Loucy (cell line): Measurements from ENCODE around the gene FBRSL1.
A peak's percentile ranks its signal among the peaks of the same experiment; 100 is the strongest.
"Not testable (repeated sequence)": the region's sequence is repeated elsewhere in the genome, so short reads cannot be mapped to it uniquely, and the experiment has no call there.

Experiments used
- H2AFZ ChIP-seq: fragments of 200-600 bp; sonication (generic); 2 replicates; pipeline ENCODE4 v1.6.0; 2016; ENCODE audit warnings: antibody characterized with exemption, mild to moderate bottlenecking, low read length, moderate library complexity
- H3F3A ChIP-seq: fragments of 200-600 bp; 2 replicates; pipeline ENCODE4 v1.6.0; 2016; ENCODE audit warnings: antibody characterized with exemption, low read depth, mild to moderate bottlenecking
- H3K27me3 ChIP-seq: fragments of 200-600 bp; sonication (generic); 2 replicates; pipeline ENCODE4 v1.6.1; 2014; ENCODE audit warnings: low read length, mild to moderate bottlenecking; ENCODE audit not compliant: insufficient read depth, poor library complexity, severe bottlenecking
- H3K36me3 ChIP-seq: fragments of 200-600 bp; sonication (generic); 2 replicates; pipeline ENCODE4 v1.6.1; 2016; ENCODE audit warnings: low read length; ENCODE audit not compliant: insufficient read depth
- H3K4me1 ChIP-seq: fragments of 200-600 bp; sonication (generic); 2 replicates; pipeline ENCODE4 v1.5.1; 2014; ENCODE audit warnings: low read length, mild to moderate bottlenecking; ENCODE audit not compliant: insufficient read depth, poor library complexity, severe bottlenecking
- H3K4me2 ChIP-seq: fragments of 200-600 bp; sonication (generic); 2 replicates; pipeline ENCODE4 v1.6.0; 2014; ENCODE audit warnings: antibody characterized with exemption, low read length, low read depth, mild to moderate bottlenecking; ENCODE audit not compliant: poor library complexity, severe bottlenecking
- H3K4me3 ChIP-seq: fragments of 200-600 bp; sonication (generic); 2 replicates; pipeline ENCODE4 v1.5.1; 2014; ENCODE audit warnings: low read length, mild to moderate bottlenecking, mixed read lengths; ENCODE audit not compliant: poor library complexity, severe bottlenecking
- H3K79me2 ChIP-seq: fragments of 200-600 bp; sonication (generic); 2 replicates; pipeline ENCODE4 v1.6.1; 2014; ENCODE audit warnings: low read length; ENCODE audit not compliant: insufficient read depth
- H3K9ac ChIP-seq: fragments of 200-600 bp; sonication (generic); 2 replicates; pipeline ENCODE4 v1.6.0; 2014; ENCODE audit warnings: mild to moderate bottlenecking, low read depth, low read length, moderate library complexity; ENCODE audit not compliant: poor library complexity, severe bottlenecking
- H3K9me2 ChIP-seq: fragments of 200-600 bp; sonication (generic); replicated peaks from 2 replicates; pipeline ENCODE4 v1.6.1; 2016; ENCODE audit warnings: low read depth, low read length, mixed read lengths
- H3K9me3 ChIP-seq: fragments of 200-600 bp; sonication (generic); 2 replicates; pipeline ENCODE4 v1.6.1; 2014; ENCODE audit warnings: mild to moderate bottlenecking, antibody characterized with exemption, low read length, low read depth; ENCODE audit not compliant: insufficient read depth
- H4K20me1 ChIP-seq: fragments of 200-600 bp; sonication (generic); 2 replicates; pipeline ENCODE4 v1.6.0; 2014; ENCODE audit warnings: antibody characterized with exemption, low read length, mild to moderate bottlenecking; ENCODE audit not compliant: insufficient read depth, poor library complexity, severe bottlenecking
- EZH2phosphoT487 ChIP-seq: fragments of 200-600 bp; IDR thresholded peaks from 2 replicates; pipeline ENCODE4 v1.6.1; 2018; ENCODE audit warnings: antibody characterized with exemption, mild to moderate bottlenecking, moderate library complexity, borderline replicate concordance
- TF ChIP-seq, protein P1 (sequence below): fragments of 200-600 bp; sonication (generic); conservative IDR thresholded peaks from 2 replicates; pipeline ENCODE4 v1.5.1; 2014; ENCODE audit warnings: mild to moderate bottlenecking, antibody characterized with exemption, low read length

Gene FBRSL1

DNA sequence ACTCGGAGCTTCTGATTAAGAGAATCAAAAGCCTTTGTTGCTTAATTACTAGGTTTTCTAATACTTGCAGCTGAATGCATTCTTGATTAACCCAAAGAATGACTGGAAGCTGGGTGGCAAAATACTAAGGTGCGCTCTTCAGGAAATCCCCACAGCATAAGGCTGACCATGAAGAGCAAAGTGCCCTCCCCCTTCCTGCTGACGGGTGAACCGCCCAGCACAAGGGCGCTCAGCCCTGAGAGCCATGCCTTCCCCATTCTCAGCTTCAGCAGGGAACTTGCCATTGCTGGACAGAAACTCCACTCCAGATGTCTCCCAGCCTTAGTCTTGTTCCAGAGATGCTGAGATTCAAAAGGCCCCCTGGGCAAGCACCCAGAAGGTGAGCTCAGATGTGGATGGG, 27.2 kb upstream of the FBRSL1 start:
- peak overlapping the region; percentile 29 for H3K4me2 ChIP-seq

DNA sequence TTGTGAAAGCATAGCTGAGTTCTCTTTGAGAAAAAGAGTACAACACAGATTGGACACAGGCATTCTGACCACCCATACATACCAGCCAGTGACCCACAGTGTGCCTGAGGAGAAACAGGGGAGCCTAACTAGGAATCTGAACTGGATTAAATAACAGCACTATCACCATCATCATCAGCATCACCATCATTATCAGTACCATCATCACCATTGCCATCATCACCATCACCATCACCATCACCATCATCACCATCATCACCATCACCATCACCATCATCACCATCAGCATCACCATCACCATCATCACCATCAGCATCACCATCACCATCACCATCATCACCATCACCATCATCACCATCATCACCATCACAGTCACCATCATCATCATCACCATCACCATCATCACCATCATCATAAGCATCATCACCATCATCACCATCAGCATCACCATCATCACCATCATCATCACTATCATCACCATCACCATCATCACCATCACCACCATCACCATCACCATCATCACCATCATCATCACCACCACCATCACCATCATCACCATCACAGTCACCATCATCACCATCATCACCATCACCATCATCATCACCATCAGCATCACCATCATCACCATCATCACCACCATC, 26.5 kb upstream of the FBRSL1 start:
- peak overlapping the region; percentile 29 for H3K4me2 ChIP-seq

More for the DNA sequence above, 27.2 kb upstream of the FBRSL1 start:
- Histone ChIP-seq H3K4me3 (no peak overlapping the region), H3K36me3 (no peaks in the 10 kb centered on the region), H3K9me3 (no peaks in the 10 kb centered on the region), H3K27me3 (no peaks in the 10 kb centered on the region), H3K9me2 (no peaks in the 10 kb centered on the region), H3K4me1 (peaks cover 40% of the 10 kb centered on the region), H4K20me1 (no peaks in the 10 kb centered on the region), H3K79me2 (no peaks in the 10 kb centered on the region), H2AFZ (no peak overlapping the region), H3K9ac (no peak overlapping the region), H3F3A (no peaks in the 10 kb centered on the region)
- TF ChIP-seq EZH2phosphoT487: no peak

DNA sequence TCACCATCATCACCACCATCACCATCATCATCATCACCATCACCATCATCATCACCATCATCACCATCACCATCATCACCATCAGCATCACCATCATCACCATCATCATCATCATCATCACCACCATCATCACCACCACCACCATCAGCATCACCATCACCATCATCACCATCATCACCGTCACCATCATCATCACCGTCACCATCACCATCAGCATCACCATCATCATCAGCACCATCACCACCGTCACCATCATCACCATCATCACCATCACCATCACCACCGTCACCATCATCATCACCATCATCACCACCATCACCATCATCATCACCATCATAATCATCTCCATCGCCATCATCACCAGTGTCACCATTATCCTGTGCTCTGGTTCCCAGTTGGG, 25.6 kb upstream of the FBRSL1 start:
- H3K79me2 ChIP-seq, H3K9ac ChIP-seq, H2AFZ ChIP-seq, H3F3A ChIP-seq, H3K9me3 ChIP-seq, H3K27me3 ChIP-seq, H4K20me1 ChIP-seq, H3K36me3 ChIP-seq, H3K4me2 ChIP-seq, H3K9me2 ChIP-seq, H3K4me3 ChIP-seq: not testable (repeated sequence)
- H3K4me1 ChIP-seq: peaks cover 48% of the 10 kb centered on the region

More for the DNA sequence above, 26.5 kb upstream of the FBRSL1 start:
- not testable (repeated sequence) for H2AFZ ChIP-seq, H3K9ac ChIP-seq, H3K4me3 ChIP-seq, H3K79me2 ChIP-seq, H3K27me3 ChIP-seq, H3F3A ChIP-seq, H3K9me2 ChIP-seq, H3K36me3 ChIP-seq, H3K9me3 ChIP-seq, H4K20me1 ChIP-seq
- peaks cover 47% of the 10 kb centered on the region for H3K4me1 ChIP-seq

DNA sequence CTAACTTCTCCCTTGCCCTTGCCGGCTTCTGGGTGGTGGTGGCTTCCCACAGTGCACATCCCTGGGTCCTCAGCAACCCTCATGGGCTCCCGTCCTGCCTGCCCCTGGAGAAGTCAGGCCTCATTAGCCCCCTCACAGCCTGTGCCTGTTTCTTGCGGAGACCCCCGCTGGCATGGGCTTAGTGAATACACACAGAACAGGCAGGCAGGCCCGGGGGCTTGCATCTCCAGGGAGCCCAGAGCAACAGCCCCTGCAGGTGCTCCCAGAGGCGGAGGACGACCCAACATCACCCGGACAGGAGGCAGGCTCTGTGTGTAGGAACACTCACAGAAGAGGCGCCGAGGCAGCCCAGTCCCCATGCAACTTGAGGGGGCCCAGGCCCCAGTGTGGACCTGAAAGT, 25.1 kb upstream of the FBRSL1 start:
- TF ChIP-seq EZH2phosphoT487: no peak
- TF ChIP-seq, protein P1, sequence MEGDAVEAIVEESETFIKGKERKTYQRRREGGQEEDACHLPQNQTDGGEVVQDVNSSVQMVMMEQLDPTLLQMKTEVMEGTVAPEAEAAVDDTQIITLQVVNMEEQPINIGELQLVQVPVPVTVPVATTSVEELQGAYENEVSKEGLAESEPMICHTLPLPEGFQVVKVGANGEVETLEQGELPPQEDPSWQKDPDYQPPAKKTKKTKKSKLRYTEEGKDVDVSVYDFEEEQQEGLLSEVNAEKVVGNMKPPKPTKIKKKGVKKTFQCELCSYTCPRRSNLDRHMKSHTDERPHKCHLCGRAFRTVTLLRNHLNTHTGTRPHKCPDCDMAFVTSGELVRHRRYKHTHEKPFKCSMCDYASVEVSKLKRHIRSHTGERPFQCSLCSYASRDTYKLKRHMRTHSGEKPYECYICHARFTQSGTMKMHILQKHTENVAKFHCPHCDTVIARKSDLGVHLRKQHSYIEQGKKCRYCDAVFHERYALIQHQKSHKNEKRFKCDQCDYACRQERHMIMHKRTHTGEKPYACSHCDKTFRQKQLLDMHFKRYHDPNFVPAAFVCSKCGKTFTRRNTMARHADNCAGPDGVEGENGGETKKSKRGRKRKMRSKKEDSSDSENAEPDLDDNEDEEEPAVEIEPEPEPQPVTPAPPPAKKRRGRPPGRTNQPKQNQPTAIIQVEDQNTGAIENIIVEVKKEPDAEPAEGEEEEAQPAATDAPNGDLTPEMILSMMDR: no peak
- no peaks in the 10 kb centered on the region for H3K27me3 ChIP-seq
- no peaks in the 10 kb centered on the region for H3K9me3 ChIP-seq
- peak overlapping the region; percentile 17 for H3K4me3 ChIP-seq
- H3K4me2 ChIP-seq: peak overlapping the region; percentile 66
- H4K20me1 ChIP-seq: no peaks in the 10 kb centered on the region
- H2AFZ ChIP-seq: no peak overlapping the region
- H3K36me3 ChIP-seq: no peaks in the 10 kb centered on the region
- H3K4me1 ChIP-seq: peaks cover 52% of the 10 kb centered on the region
- H3K9me2 ChIP-seq: no peaks in the 10 kb centered on the region
- peaks cover 3% of the 10 kb centered on the region; the same call in 1 of the 2 replicates for H3F3A ChIP-seq
- peak overlapping the region; percentile 18 for H3K9ac ChIP-seq
- no peaks in the 10 kb centered on the region for H3K79me2 ChIP-seq
